Fibroblast of villous mesenchyme (primary cell): ENCODE data around the gene GPRASP3. TPM values are rescaled to one million over a fixed set of nuclear protein-coding genes. Genes with fewer than 3 reads are reported as not detected.
"Not testable (repeated sequence)": the region's sequence is repeated elsewhere in the genome, so short reads cannot be mapped to it uniquely, and the experiment has no call there.

Source experiments
- DNase-seq: peaks from one replicate; pipeline ENCODE4 v3.0.0-alpha.2; 2010; ENCODE audit warnings: low read depth
- H3K4me3 ChIP-seq: 2 replicates; pipeline ENCODE4 v1.5.1; 2011; ENCODE audit warnings: low read depth, mild to moderate bottlenecking, low read length
- CTCF ChIP-seq: IDR thresholded peaks from 2 replicates; pipeline ENCODE4 v1.5.1; 2012; ENCODE audit warnings: low read depth, mild to moderate bottlenecking, low read length; ENCODE audit not compliant: insufficient read depth
- total RNA-seq: library from RNA; depleted of rRNA; stranded (reverse); fragments of >200 nt; gene quantifications from 2 replicates; pipeline ENCODE4 v1.2.3, GENCODE V29; 2012

Gene GPRASP3, protein sequence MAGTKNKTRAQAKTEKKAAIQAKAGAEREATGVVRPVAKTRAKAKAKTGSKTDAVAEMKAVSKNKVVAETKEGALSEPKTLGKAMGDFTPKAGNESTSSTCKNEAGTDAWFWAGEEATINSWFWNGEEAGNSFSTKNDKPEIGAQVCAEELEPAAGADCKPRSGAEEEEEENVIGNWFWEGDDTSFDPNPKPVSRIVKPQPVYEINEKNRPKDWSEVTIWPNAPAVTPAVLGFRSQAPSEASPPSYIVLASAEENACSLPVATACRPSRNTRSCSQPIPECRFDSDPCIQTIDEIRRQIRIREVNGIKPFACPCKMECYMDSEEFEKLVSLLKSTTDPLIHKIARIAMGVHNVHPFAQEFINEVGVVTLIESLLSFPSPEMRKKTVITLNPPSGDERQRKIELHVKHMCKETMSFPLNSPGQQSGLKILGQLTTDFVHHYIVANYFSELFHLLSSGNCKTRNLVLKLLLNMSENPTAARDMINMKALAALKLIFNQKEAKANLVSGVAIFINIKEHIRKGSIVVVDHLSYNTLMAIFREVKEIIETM
- total RNA-seq = 4.8 and 6.9 TPM in 2 replicates

GRCh38 chrX:102720237-102721168, at the start of gene GPRASP3:
Gene GPRASP3 (plus strand): TSS chrX:102720743. CDS start chrX:102748996, 28,253 bp downstream.
- peak; percentile 75 for DNase-seq
- TF ChIP-seq CTCF = no peak
- peak within 1 kb of the TSS; percentile 67 for H3K4me3 ChIP-seq

GRCh38 chrX:102672856-102673255, 47.7 kb upstream of the GPRASP3 start:
- no peak for TF ChIP-seq CTCF
- H3K4me3 ChIP-seq = no peak overlapping the region
- DNase-seq = peak; percentile 60

GRCh38 chrX:102677479-102677878, 43.1 kb upstream of the GPRASP3 start:
- not testable (repeated sequence) for H3K4me3 ChIP-seq, DNase-seq

DNA sequence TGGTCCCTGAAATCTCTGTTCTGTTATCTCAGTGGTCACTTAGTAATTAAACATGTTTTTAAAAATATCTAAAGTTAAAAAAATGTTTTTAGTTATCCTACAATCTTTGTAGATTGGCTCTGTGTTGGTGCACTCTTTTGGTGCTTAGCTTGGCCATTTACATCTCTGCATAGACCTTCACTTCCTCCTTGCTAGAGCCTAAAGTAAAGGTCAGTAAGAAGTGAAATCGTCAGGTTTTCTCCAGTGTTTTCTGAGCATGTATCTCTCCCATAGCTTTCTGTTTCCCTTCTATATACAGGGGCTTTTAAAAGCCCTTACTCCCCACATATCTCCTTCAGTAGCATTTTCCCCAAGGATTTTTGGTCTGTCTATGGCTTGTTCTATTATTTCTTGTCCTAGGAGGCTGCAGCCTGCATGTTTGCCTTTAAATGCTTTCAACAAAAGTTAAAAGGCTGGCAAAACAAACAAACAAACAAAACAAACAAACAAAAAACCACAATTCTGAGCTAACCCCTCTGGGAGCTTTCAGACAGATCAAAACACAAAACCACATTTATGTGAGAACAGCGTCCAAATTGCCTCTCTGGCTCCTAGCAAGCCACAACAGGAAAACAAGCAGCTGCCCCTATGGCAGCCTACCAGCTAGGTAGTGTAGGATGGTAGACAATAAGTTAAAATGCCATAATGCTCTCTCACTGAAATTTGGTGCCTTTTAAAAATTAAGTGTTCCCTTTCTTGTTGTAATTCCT, 35.6 kb upstream of the GPRASP3 start:
- TF ChIP-seq CTCF = no peak
- DNase-seq = peak; percentile 18
- no peak overlapping the region for H3K4me3 ChIP-seq

DNA sequence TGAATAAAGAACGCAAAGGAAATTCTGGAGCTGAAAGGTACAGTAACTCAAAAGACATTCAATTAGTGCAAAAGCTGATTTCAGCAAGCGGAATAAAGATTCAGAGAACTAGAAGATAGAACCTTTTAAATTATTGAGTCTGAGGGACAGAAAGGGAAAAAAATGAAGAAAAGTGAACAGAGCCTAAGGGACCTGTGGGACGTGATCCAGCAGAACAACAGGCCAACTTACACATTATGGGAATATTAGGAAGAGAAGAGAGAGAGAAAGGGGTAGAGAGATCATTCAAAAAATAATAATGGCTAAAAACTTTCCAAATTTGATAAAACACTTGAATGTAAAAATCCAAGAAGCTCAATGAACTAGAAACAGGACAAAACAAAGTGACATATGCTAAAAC, 25.8 kb upstream of the GPRASP3 start:
- TF ChIP-seq CTCF = no peak
- no peak overlapping the region for H3K4me3 ChIP-seq
- no peak for DNase-seq

- no peak for DNase-seq
- TF ChIP-seq CTCF = no peak
- H3K4me3 ChIP-seq = no peak overlapping the region
Observed at GRCh38 chrX:102696306-102696705, 24.2 kb upstream of the GPRASP3 start.
